HepG2 (cell line): Measurements from ENCODE around the gene TACC3. TPM values are rescaled to one million over a fixed set of nuclear protein-coding genes. Genes with fewer than 3 reads are reported as not detected.

Source experiments
- EHMT2 ChIP-seq: fragments of 200-600 bp; sonication (generic); IDR thresholded peaks from 2 replicates; pipeline ENCODE4 v1.7.0; 2017; ENCODE audit warnings: antibody characterized with exemption, low read depth, low read length, borderline replicate concordance
- HNRNPLL ChIP-seq: fragments of 200-400 bp; formaldehyde crosslinking; IDR thresholded peaks from 2 replicates; pipeline ENCODE4 v1.6.1; 2017; ENCODE audit warnings: mild to moderate bottlenecking, low read depth, low read length; ENCODE audit not compliant: poor library complexity, severe bottlenecking
- JUNB ChIP-seq: sonication (generic); formaldehyde crosslinking; IDR thresholded peaks from 2 replicates; pipeline ENCODE4 v1.8.0; 2022; ENCODE audit warnings: missing genetic modification reagents, mild to moderate bottlenecking, borderline replicate concordance
- PAWR ChIP-seq: sonication (generic); formaldehyde crosslinking; IDR thresholded peaks from 2 replicates; pipeline ENCODE4 v1.4.0; 2020; ENCODE audit warnings: missing genetic modification reagents, mild to moderate bottlenecking, borderline replicate concordance
- PHF8 ChIP-seq: sonication (generic); formaldehyde crosslinking; IDR thresholded peaks from 2 replicates; pipeline ENCODE4 v1.5.0; 2020; ENCODE audit warnings: missing genetic modification reagents
- STAT5B ChIP-seq: sonication (generic); formaldehyde crosslinking; IDR thresholded peaks from 2 replicates; pipeline ENCODE4 v1.4.0; 2020; ENCODE audit warnings: missing genetic modification reagents
- ZNF264 ChIP-seq: sonication (generic); formaldehyde crosslinking; IDR thresholded peaks from 2 replicates; pipeline ENCODE4 v1.4.0; 2020; ENCODE audit warnings: missing genetic modification reagents
- ZNF432 ChIP-seq: sonication (generic); formaldehyde crosslinking; IDR thresholded peaks from 2 replicates; pipeline ENCODE4 v1.5.0; 2020; ENCODE audit warnings: missing genetic modification reagents, mild to moderate bottlenecking, borderline replicate concordance
- ZNF446 ChIP-seq: sonication (generic); formaldehyde crosslinking; IDR thresholded peaks from 2 replicates; pipeline ENCODE4 v1.5.0; 2020; ENCODE audit warnings: mild to moderate bottlenecking, missing genetic modification reagents
- ZNF496 ChIP-seq: sonication (generic); formaldehyde crosslinking; IDR thresholded peaks from 2 replicates; pipeline ENCODE4 v1.8.1; 2023; ENCODE audit warnings: mild to moderate bottlenecking, moderate library complexity, missing genetic modification reagents; ENCODE audit not compliant: insufficient replicate concordance
- ZNF777 ChIP-seq: sonication (generic); formaldehyde crosslinking; IDR thresholded peaks from 2 replicates; pipeline ENCODE4 v1.4.0; 2020; ENCODE audit warnings: missing genetic modification reagents
- ZNF781 ChIP-seq: sonication (generic); formaldehyde crosslinking; IDR thresholded peaks from 2 replicates; pipeline ENCODE4 v1.5.1; 2020; ENCODE audit warnings: borderline replicate concordance, mild to moderate bottlenecking, missing genetic modification reagents; ENCODE audit errors: not compliant biosample characterization
- polyA plus RNA-seq, 8 experiments: library from polyadenylated mRNA; depleted of rRNA in 3 of 8; stranded (reverse) in 7 of 8; unstranded in 1 of 8; fragments of >200 nt; fragmentation: Illumina TruSeq in 4 of 8; extraction: Trizol in 4 of 8; gene quantifications; 2 replicates each; pipeline versions ENCODE4 v1.2.1 to v1.2.3, GENCODE V29; 2011 to 2016; ENCODE audit warnings: low read depth in 4 of 8, missing spikeins in 1 of 8, mixed read lengths in 1 of 8; ENCODE audit not compliant: insufficient read depth in 1 of 8
- total RNA-seq, 5 experiments: library from RNA; depleted of rRNA; stranded (reverse); fragments of >200 nt; fragmentation: Illumina TruSeq; extraction: Trizol; gene quantifications; 2 replicates each; pipeline ENCODE4 v1.2.3, GENCODE V29; 2016; ENCODE audit warnings: low read depth in 1 of 5
- TF ChIP-seq, protein P1 (sequence below): sonication (generic); formaldehyde crosslinking; IDR thresholded peaks from 2 replicates; pipeline ENCODE4 v1.5.0; 2020; ENCODE audit warnings: missing genetic modification reagents, mild to moderate bottlenecking, borderline replicate concordance
- TF ChIP-seq, protein P2 (sequence below): sonication (generic); formaldehyde crosslinking; IDR thresholded peaks from 2 replicates; pipeline ENCODE4 v1.8.1; 2023; ENCODE audit warnings: missing genetic modification reagents, inconsistent platforms, borderline replicate concordance
- TF ChIP-seq, protein P3 (sequence below): sonication (generic); formaldehyde crosslinking; IDR thresholded peaks from 2 replicates; pipeline ENCODE4 v1.9.0; 2021; ENCODE audit warnings: missing genetic modification reagents, borderline replicate concordance
- TF ChIP-seq, protein P4 (sequence below): IDR thresholded peaks from 2 replicates; pipeline ENCODE4 v1.6.1; 2012; ENCODE audit warnings: inconsistent platforms
- TF ChIP-seq, protein P5 (sequence below): sonication (generic); formaldehyde crosslinking; IDR thresholded peaks from 2 replicates; pipeline ENCODE4 v1.5.1; 2020; ENCODE audit warnings: missing genetic modification reagents, mild to moderate bottlenecking, borderline replicate concordance
- TF ChIP-seq, protein P6 (sequence below): IDR thresholded peaks from 2 replicates; pipeline ENCODE4 v1.6.1; 2016; ENCODE audit warnings: missing compliant biosample characterization, missing genetic modification reagents, borderline replicate concordance

Gene TACC3
- total and polyA plus RNA-seq, 2 of the 13 experiments (the other 11 are each of a cell fraction or from before 2014, with no cell fraction given): 20.3 to 21.2 TPM

DNA sequence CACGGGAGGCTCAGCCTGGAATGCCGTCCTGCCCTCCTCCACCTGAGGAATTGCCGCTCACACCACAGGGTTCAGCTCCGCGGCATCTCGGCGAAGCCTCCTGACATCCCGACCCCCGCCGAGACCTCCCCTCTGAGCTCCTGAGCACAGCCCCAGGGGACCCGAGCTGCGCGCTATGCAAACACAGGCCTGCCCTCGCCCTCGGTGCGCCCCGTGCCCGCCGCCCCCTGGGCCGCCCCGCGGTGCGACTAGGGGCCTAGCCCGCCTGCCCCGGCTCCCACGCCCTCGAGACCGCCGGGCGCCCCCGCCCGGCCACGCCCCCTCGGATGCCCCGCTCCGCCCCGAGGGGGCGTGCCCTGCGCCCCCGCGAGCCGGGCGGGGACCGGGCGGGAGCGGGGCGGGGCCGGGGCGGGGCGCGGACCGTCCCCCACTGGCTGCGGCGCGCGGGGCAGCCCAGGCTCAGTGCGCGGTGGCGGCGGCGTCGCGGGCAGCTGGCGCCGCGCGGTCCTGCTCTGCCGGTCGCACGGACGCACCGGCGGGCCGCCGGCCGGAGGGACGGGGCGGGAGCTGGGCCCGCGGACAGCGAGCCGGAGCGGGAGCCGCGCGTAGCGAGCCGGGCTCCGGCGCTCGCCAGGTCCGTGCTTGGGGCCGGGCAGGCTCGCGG is 71.6 kb downstream of the TACC3 start, which contains the start of gene FGFR3 (continued):
- TF ChIP-seq, protein P1, sequence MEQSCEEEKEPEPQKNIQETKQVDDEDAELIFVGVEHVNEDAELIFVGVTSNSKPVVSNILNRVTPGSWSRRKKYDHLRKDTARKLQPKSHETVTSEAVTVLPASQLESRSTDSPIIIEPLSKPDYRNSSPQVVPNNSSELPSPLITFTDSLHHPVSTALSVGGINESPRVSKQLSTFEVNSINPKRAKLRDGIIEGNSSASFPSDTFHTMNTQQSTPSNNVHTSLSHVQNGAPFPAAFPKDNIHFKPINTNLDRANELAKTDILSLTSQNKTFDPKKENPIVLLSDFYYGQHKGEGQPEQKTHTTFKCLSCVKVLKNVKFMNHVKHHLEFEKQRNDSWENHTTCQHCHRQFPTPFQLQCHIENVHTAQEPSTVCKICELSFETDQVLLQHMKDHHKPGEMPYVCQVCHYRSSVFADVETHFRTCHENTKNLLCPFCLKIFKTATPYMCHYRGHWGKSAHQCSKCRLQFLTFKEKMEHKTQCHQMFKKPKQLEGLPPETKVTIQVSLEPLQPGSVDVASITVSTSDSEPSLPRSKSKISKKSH (CRISPR knock-in tag): peak; percentile 80; the same call in 1 of the 2 replicates
- TF ChIP-seq, protein P2, sequence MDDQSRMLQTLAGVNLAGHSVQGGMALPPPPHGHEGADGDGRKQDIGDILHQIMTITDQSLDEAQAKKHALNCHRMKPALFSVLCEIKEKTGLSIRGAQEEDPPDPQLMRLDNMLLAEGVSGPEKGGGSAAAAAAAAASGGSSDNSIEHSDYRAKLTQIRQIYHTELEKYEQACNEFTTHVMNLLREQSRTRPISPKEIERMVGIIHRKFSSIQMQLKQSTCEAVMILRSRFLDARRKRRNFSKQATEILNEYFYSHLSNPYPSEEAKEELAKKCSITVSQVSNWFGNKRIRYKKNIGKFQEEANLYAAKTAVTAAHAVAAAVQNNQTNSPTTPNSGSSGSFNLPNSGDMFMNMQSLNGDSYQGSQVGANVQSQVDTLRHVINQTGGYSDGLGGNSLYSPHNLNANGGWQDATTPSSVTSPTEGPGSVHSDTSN: no peak
- TF ChIP-seq, protein P3, sequence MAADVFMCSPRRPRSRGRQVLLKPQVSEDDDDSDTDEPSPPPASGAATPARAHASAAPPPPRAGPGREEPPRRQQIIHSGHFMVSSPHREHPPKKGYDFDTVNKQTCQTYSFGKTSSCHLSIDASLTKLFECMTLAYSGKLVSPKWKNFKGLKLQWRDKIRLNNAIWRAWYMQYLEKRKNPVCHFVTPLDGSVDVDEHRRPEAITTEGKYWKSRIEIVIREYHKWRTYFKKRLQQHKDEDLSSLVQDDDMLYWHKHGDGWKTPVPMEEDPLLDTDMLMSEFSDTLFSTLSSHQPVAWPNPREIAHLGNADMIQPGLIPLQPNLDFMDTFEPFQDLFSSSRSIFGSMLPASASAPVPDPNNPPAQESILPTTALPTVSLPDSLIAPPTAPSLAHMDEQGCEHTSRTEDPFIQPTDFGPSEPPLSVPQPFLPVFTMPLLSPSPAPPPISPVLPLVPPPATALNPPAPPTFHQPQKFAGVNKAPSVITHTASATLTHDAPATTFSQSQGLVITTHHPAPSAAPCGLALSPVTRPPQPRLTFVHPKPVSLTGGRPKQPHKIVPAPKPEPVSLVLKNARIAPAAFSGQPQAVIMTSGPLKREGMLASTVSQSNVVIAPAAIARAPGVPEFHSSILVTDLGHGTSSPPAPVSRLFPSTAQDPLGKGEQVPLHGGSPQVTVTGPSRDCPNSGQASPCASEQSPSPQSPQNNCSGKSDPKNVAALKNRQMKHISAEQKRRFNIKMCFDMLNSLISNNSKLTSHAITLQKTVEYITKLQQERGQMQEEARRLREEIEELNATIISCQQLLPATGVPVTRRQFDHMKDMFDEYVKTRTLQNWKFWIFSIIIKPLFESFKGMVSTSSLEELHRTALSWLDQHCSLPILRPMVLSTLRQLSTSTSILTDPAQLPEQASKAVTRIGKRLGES (CRISPR knock-in tag): no peak
- no peak for TF ChIP-seq ZNF781 (CRISPR knock-in tag)
- TF ChIP-seq STAT5B: no peak
- no peak for TF ChIP-seq ZNF432 (CRISPR knock-in tag)
- no peak for TF ChIP-seq EHMT2
- TF ChIP-seq, protein P4, sequence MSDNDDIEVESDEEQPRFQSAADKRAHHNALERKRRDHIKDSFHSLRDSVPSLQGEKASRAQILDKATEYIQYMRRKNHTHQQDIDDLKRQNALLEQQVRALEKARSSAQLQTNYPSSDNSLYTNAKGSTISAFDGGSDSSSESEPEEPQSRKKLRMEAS: no peak
- no peak for TF ChIP-seq ZNF446
- TF ChIP-seq, protein P5, sequence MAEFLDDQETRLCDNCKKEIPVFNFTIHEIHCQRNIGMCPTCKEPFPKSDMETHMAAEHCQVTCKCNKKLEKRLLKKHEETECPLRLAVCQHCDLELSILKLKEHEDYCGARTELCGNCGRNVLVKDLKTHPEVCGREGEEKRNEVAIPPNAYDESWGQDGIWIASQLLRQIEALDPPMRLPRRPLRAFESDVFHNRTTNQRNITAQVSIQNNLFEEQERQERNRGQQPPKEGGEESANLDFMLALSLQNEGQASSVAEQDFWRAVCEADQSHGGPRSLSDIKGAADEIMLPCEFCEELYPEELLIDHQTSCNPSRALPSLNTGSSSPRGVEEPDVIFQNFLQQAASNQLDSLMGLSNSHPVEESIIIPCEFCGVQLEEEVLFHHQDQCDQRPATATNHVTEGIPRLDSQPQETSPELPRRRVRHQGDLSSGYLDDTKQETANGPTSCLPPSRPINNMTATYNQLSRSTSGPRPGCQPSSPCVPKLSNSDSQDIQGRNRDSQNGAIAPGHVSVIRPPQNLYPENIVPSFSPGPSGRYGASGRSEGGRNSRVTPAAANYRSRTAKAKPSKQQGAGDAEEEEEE: no peak
- TF ChIP-seq ZNF264 (CRISPR knock-in tag): no peak
- TF ChIP-seq JUNB: no peak
- TF ChIP-seq HNRNPLL: peak; percentile 92
- no peak for TF ChIP-seq ZNF496 (CRISPR knock-in tag)
- no peak; the same call in none of the 2 replicates for TF ChIP-seq ZNF777
- TF ChIP-seq, protein P6, sequence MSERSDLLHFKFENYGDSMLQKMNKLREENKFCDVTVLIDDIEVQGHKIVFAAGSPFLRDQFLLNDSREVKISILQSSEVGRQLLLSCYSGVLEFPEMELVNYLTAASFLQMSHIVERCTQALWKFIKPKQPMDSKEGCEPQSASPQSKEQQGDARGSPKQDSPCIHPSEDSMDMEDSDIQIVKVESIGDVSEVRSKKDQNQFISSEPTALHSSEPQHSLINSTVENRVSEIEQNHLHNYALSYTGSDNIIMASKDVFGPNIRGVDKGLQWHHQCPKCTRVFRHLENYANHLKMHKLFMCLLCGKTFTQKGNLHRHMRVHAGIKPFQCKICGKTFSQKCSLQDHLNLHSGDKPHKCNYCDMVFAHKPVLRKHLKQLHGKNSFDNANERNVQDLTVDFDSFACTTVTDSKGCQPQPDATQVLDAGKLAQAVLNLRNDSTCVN (CRISPR knock-in tag): no peak
- 0 out of 2 replicates have a peak, but pooled peaks have one; percentile 6 for TF ChIP-seq PHF8 (CRISPR knock-in tag)
- TF ChIP-seq PAWR (CRISPR knock-in tag): no peak
